Gastroesophageal sphincter (tissue), 3 donors: ENCODE measurements around the gene PTPRJ.

Experiments
- CTCF ChIP-seq, 4 experiments: fragments of 200-600 bp in 2 of 4; fragments of 450-650 bp in 2 of 4; sonication (generic) in 1 of 4; IDR thresholded peaks; one replicate each; pipeline ENCODE4 v1.5.1; 2017 to 2019; ENCODE audit warnings: antibody characterized with exemption in 4 of 4, mild to moderate bottlenecking in 2 of 4, moderate library complexity in 2 of 4
- EP300 ChIP-seq: sonication (generic); formaldehyde crosslinking; IDR thresholded peaks from one replicate; pipeline ENCODE4 v1.6.1; 2017; ENCODE audit warnings: antibody characterized with exemption, mild to moderate bottlenecking
- POLR2A ChIP-seq, 2 donors: fragments of 450-650 bp; IDR thresholded peaks; one replicate each; pipeline ENCODE4 v1.6.1; 2017; ENCODE audit warnings: antibody characterized with exemption in 2 of 2, mild to moderate bottlenecking in 2 of 2, moderate library complexity in 1 of 2
- POLR2AphosphoS5 ChIP-seq: sonication (generic); formaldehyde crosslinking; IDR thresholded peaks from one replicate; pipeline ENCODE4 v1.6.1; 2017; ENCODE audit warnings: antibody characterized with exemption

DNA sequence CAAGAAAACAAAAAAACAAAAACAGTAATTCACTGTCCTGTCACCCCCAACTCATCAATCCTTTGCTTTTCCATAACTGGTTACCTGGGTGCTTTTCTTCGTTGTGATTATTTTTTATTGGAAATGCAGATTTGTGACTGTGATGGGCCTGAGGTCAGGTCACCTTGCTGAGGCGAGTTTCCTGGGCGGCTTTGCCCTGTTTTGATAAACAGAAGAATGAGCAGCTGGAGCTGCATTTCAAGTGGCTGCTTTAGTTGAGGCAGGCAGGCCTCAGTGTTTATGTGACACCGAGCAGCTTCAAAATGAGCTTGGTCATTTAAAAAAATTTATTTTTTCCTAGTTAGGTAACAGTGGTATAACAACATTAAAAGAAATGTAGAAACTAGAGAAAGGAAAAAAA is 22.2 kb downstream of the PTPRJ start:
- no peak for TF ChIP-seq POLR2AphosphoS5
- TF ChIP-seq CTCF (IDR thresholded peaks at IDR 0.05), result no peak
- no peak for TF ChIP-seq POLR2A (IDR thresholded peaks at IDR 0.05)
- TF ChIP-seq EP300, result no peak
